ENCODE measurements around the gene MYLK.

DNA sequence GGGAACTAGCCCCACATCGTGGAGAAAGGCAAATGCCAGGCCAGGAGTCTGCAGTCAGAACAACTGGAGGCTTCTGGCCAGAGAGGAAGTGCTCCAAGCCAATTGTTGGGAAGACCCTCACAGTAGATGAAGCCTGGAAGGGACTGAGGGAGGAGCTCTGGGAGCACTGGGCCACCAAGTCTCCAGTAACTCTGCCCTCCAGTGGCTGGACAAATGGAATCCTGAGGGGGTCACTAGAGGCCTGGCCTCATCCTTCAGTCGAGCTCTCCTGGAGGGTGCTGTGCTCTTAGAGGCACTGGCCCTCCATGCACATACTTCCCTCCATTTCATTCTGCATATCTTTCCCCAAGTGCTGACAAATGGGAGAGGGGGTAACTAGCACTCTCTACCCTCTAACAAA, 103.0 kb downstream of the MYLK start:
- TF ChIP-seq, protein P1, sequence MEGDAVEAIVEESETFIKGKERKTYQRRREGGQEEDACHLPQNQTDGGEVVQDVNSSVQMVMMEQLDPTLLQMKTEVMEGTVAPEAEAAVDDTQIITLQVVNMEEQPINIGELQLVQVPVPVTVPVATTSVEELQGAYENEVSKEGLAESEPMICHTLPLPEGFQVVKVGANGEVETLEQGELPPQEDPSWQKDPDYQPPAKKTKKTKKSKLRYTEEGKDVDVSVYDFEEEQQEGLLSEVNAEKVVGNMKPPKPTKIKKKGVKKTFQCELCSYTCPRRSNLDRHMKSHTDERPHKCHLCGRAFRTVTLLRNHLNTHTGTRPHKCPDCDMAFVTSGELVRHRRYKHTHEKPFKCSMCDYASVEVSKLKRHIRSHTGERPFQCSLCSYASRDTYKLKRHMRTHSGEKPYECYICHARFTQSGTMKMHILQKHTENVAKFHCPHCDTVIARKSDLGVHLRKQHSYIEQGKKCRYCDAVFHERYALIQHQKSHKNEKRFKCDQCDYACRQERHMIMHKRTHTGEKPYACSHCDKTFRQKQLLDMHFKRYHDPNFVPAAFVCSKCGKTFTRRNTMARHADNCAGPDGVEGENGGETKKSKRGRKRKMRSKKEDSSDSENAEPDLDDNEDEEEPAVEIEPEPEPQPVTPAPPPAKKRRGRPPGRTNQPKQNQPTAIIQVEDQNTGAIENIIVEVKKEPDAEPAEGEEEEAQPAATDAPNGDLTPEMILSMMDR (IDR thresholded peaks at IDR 0.05; ENCODE audit: low read length) = no peak
- TF ChIP-seq EZH2 (IDR thresholded peaks at IDR 0.05; ENCODE audit: borderline replicate concordance, low read length) = no peak

Measured in OCI-LY1 (cell line).